ACHN (cell line): ENCODE measurements around the gene NUTM2A.
A peak's percentile ranks its signal among the peaks of the same experiment; 100 is the strongest.
"Not testable (repeated sequence)": the region's sequence is repeated elsewhere in the genome, so short reads cannot be mapped to it uniquely, and the experiment has no call there.

Experiments
- DNase-seq: peaks from one replicate; pipeline ENCODE4 v3.0.0-alpha.2; 2015
- in situ Hi-C: cut with HindIII; loops from 2 replicates; pipeline ENCODE4 v1.10.0; 2017; ENCODE audit warnings: low sequenced_read_pairs, low pct_ligation_motif_present, low pct_unique_long_range_greater_than_20kb

Gene NUTM2A

GRCh38 chr10:87225148-87225547, at the start of gene NUTM2A:
TSS of gene NUTM2A (plus strand) at chr10:87225448. CDS start at chr10:87225831, 383 bp downstream.
- in situ Hi-C loops, DNase-seq: not testable (repeated sequence)

GRCh38 chr10:87177587-87177986, 47.7 kb upstream of the NUTM2A start:
- in situ Hi-C loops, DNase-seq: not testable (repeated sequence)

GRCh38 chr10:87184421-87184820, 40.8 kb upstream of the NUTM2A start:
- in situ Hi-C loops, DNase-seq: not testable (repeated sequence)

- DNase-seq, in situ Hi-C loops: not testable (repeated sequence)
Observed at GRCh38 chr10:87186016-87186415, 39.2 kb upstream of the NUTM2A start.

- in situ Hi-C loops, result not testable (repeated sequence)
Observed at GRCh38 chr10:87187573-87187972, 37.7 kb upstream of the NUTM2A start.

GRCh38 chr10:87191841-87192240, 33.4 kb upstream of the NUTM2A start:
- DNase-seq, in situ Hi-C loops: not testable (repeated sequence)

More at GRCh38 chr10:87187573-87187972, 37.7 kb upstream of the NUTM2A start:
- not testable (repeated sequence) for DNase-seq

GRCh38 chr10:87200924-87201323, 24.3 kb upstream of the NUTM2A start:
- in situ Hi-C loops, result not testable (repeated sequence)
- DNase-seq, result peak; percentile 92

GRCh38 chr10:87204801-87205200, 20.4 kb upstream of the NUTM2A start:
- DNase-seq, in situ Hi-C loops: not testable (repeated sequence)

GRCh38 chr10:87206922-87207321, 18.3 kb upstream of the NUTM2A start:
- in situ Hi-C loops, DNase-seq: not testable (repeated sequence)

- DNase-seq, in situ Hi-C loops: not testable (repeated sequence)
Observed at GRCh38 chr10:87210309-87210708, 14.9 kb upstream of the NUTM2A start.

- peak; percentile 29 for DNase-seq
- in situ Hi-C loops, result not testable (repeated sequence)
Observed at GRCh38 chr10:87211848-87212247, 13.4 kb upstream of the NUTM2A start.

GRCh38 chr10:87213150-87213765, 12.0 kb upstream of the NUTM2A start:
- in situ Hi-C loops, DNase-seq: not testable (repeated sequence)

GRCh38 chr10:87213806-87214205, 11.4 kb upstream of the NUTM2A start:
- DNase-seq, in situ Hi-C loops: not testable (repeated sequence)

GRCh38 chr10:87216120-87216519, 9.1 kb upstream of the NUTM2A start:
- in situ Hi-C loops, DNase-seq: not testable (repeated sequence)

GRCh38 chr10:87219370-87219769, 5.9 kb upstream of the NUTM2A start:
- in situ Hi-C loops, result not testable (repeated sequence)

GRCh38 chr10:87222789-87223188, 2.5 kb upstream of the NUTM2A start:
- DNase-seq, in situ Hi-C loops: not testable (repeated sequence)

More at GRCh38 chr10:87219370-87219769, 5.9 kb upstream of the NUTM2A start:
- DNase-seq, result not testable (repeated sequence)

GRCh38 chr10:87228247-87228646, 3.0 kb downstream of the NUTM2A start:
- in situ Hi-C loops, result not testable (repeated sequence)

GRCh38 chr10:87229211-87229610, 4.0 kb downstream of the NUTM2A start:
- in situ Hi-C loops, DNase-seq: not testable (repeated sequence)

More at GRCh38 chr10:87228247-87228646, 3.0 kb downstream of the NUTM2A start:
- not testable (repeated sequence) for DNase-seq

GRCh38 chr10:87234854-87235253, 9.6 kb downstream of the NUTM2A start:
- in situ Hi-C loops, DNase-seq: not testable (repeated sequence)

GRCh38 chr10:87237244-87237643, 12.0 kb downstream of the NUTM2A start:
- in situ Hi-C loops, DNase-seq: not testable (repeated sequence)
